Hematopoietic multipotent progenitor cell treated with erythropoietin and hydrocortisone succinate and interleukin-3 and kit ligand, for 4 days (in vitro differentiated cells): Measurements from ENCODE around the gene TNRC6C.
A peak's percentile ranks its signal among the peaks of the same experiment; 100 is the strongest.

Source experiments
- DNase-seq: peaks from one replicate; pipeline ENCODE4 v3.0.0-alpha.2; 2015

Gene TNRC6C, protein sequence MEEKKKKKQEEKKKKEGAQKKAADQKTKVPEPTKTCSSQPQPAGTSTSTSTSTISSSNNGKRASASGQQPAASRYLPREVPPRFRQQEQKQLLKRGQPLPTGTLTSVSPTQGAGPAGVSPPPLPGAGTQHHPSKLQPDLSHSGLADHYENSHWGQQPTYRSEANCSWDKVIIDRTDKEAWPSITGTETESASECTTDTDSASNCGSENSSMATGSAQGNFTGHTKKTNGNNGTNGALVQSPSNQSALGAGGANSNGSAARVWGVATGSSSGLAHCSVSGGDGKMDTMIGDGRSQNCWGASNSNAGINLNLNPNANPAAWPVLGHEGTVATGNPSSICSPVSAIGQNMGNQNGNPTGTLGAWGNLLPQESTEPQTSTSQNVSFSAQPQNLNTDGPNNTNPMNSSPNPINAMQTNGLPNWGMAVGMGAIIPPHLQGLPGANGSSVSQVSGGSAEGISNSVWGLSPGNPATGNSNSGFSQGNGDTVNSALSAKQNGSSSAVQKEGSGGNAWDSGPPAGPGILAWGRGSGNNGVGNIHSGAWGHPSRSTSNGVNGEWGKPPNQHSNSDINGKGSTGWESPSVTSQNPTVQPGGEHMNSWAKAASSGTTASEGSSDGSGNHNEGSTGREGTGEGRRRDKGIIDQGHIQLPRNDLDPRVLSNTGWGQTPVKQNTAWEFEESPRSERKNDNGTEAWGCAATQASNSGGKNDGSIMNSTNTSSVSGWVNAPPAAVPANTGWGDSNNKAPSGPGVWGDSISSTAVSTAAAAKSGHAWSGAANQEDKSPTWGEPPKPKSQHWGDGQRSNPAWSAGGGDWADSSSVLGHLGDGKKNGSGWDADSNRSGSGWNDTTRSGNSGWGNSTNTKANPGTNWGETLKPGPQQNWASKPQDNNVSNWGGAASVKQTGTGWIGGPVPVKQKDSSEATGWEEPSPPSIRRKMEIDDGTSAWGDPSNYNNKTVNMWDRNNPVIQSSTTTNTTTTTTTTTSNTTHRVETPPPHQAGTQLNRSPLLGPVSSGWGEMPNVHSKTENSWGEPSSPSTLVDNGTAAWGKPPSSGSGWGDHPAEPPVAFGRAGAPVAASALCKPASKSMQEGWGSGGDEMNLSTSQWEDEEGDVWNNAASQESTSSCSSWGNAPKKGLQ (N-terminal part only)

DNA sequence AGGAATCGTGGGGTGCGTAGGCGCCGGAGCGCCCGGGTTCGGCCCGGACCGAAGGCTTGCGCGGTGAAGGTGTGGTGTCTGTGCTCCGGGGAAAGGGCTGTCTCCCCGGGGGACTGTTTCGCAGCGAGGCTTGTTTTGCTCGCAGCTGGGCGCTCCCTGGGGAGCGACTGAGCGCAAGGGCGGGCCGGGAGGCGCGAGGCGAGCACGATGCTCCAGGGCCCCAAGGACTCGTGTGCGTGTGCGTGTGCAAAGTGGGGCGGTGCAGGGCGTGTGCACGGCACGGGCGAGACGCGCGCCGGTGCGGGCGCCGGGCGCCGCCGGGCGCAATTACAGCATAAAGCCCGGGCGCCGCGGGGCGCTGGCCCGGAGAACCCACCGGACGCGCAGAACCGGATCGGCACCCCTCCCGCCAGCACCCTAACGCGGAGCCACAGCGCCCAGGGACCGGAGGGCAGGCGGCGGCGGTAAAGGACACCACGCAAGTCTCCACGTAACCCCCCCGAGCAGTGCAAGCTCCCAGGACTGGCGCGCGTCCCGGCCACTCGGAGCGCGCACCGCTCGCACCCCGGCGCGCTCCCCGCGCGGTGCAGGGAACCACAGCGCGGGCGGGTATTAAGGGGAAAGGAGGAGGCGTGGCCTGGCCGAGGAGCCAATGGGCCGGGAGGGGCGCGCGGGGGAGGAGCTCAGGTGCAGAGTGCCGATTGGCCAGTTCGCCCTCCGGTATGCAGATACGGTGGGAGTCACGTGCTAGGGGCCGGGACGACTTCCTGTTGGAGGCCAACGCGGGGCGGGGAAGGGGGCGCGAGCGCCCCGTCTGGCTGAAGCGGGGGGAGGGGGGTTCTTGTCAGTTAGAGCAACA lies at the start of gene TNRC6C:
TNRC6C (plus strand) TSS at position 847 of the 859 bp plus-strand sequence. CDS start 45,504 bp downstream, outside the sequence.
- DNase-seq: peak; percentile 100

- DNase-seq: no peak
Measured at GRCh38 chr17:77909236-77909635, 49.3 kb upstream of the TNRC6C start.

DNA sequence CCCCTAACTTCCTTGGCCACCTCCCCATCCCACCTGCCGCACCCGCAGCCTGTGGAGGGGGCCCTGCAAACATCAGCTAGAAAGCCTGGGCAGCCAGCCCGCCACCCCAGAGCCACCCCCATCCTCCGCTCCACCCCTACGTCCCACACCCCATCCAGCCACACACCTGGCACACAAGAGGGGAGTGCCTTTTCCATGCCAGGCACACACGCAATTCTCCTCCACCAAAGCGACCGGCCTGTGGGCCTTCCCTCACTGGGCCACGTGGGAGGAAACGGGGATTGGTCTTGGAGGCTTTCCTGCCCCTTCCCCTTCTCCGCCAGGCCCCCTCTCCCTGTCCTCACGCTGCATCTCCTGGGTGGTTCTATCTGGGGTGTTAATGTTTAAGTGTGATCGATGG lies 48.7 kb upstream of the TNRC6C start:
- no peak for DNase-seq

- no peak for DNase-seq
Measured at GRCh38 chr17:77914385-77915254, 43.9 kb upstream of the TNRC6C start.

- no peak for DNase-seq
Measured at GRCh38 chr17:77915594-77916021, 42.9 kb upstream of the TNRC6C start.

DNA sequence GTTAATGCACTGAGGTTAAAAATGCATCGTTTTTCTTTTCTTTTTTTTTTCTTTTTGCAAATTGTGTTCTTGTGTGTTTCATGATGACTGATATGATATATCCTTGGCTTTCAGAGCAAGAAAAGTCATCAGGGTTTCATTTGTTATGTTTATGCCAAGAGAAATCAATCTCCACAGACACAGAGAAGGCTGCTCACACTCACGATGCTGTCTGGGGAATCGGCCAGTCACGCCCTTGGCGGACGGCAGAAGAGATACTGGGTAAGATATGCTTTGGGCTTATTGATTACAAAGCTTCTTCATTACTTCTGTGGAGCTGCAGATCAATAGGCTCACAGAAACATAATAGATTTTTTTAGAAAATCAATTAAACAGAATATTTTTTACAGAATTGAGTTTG lies 42.2 kb upstream of the TNRC6C start:
- DNase-seq: no peak

DNA sequence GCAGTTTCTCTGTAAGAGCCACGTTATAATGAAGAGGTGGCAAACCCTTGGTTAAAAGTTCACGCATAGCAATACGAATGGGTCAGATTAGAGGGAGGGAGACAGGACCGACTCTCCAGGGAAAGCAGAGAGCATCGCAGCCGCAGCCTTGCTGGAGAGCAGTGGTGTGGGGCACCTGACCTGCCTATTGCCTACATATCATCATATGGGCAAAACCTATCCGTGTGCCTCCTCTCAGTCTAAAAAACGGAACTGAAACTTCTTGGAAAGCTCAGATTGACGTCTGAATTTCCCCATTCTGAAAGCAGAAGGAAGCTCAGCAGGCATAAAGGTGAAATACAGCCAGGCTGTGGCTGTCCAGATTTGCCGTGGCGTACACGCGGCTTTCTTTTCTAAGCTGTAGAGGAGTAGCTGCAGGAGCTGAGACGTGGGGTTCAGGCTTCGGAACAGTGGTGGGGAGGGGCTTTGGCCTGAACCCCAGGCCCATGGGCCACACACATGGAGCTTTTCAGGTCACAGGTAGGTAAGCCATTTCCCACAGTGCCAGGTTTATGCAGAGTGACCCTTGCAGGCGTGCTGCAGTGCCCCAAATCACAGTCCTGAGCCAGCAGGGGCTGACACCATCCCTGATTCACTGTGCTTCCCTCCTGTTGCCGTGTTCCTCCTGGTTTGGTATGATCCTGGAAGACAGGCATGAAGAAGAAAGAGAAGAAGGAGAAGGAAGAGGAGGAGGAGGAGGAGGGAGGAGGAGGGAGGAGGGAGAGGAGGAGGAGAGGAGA lies 41.6 kb upstream of the TNRC6C start:
- peak; percentile 63 for DNase-seq

DNA sequence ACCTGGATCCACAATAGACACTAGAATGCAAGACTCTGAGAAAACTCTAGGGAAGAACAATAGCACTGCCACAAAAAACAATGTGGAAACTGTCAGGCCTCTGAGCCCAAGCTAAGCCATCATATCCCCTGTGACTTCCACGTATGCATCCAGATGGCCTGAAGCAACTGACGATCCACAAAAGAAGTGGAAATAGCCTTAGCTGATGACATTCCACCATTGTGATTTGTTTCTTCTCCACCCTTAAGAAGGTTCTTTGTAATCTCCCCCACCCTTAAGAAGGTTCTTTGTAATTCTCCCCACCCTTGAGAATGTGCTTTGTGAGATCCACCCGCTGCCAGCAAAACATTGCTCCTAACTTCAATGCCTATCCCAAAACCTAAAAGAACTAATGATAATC lies 39.2 kb upstream of the TNRC6C start:
- DNase-seq: no peak

GRCh38 chr17:77923135-77923534 lies 35.4 kb upstream of the TNRC6C start:
- no peak for DNase-seq

DNA sequence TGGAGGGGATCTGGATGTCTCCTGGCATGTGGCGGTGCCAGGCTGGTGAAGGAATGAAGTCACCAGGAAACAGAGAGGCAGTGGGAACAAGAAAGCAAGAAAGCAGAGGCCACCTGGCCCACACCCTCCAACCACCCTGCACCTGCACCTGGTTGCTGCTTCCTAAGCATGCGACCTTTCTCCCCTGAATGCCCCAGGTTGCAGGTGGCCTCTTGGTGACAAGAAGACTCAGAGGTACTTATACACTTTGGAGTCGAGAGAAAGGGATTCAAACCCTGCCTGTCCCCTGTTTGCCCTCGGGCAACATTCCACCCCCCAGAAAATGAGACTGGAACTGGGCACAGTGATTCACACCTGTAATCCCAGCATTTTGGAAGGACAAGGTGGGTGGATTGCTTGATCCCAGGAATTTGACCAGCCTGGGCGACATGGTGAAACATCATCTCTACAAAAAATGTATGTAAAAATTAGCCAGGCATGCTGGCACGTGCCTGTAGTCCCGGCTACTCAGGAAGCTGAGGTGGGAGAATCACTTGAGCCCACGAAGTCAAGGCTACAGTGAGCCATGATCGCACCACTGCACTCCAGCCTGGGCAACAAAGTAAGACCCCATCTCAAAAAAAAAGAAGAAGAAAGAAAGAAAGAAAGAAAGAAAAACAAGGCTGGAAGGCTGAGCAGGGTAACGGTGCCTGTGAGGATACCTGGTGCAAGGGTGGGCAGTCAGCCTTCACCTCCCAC lies 34.6 kb upstream of the TNRC6C start:
- DNase-seq: no peak

GRCh38 chr17:77924757-77925336 lies 33.7 kb upstream of the TNRC6C start:
- peak; percentile 88 for DNase-seq

GRCh38 chr17:77925831-77926543 lies 32.5 kb upstream of the TNRC6C start:
- no peak for DNase-seq

DNA sequence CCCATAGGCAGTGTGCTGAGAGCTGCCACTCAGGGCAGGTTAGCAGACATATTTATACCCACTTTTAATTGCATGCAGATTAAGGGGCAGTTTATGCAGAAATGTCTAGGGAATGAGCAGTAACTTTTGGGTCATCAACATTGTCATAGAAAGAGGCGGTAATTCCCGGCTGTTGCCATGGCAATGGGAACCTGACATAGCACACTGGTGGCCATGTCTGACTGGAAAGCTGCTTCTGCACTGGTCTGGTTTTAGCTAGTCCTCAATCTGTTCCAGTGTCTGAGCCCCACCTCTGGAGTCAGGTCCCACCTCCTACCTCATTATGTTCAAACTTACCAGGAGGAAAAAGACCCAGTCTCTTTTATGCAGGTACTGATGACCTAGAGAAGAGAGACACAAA lies 31.5 kb upstream of the TNRC6C start:
- DNase-seq: no peak

DNA sequence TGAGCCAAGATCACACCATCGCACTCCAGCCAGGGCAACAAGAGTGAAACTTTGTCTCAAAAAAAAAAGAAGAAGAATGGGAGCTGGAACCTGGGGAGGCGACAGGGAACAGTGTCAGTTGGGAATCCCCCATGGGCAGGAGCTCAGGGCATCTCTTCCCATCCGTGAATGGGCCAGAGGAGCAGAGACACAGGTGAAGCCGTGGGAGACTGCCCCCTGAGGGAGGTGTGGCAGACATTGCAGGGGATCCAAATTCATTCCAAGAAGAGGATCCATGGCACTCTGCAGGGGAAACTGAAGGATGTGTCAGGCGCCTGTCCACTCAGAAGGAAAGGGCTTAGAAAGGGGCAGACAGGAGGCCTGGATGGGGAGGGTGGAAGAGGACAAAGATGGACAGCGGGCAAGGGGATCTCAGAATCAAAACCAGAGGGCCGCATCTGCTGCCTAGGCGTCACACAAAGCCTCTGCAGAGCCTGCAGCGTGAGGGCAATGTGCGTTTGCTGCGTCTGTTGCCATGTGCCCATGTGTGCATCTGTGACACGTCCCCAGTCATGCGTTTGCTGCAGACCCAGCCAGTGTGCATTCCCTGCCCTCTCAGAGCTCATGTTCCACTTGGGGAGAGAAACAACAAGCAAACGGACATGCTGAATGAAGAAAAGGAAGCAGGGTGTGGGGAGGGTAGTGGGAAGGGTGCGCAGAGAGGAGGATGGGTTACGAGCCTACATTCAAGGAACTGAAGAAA lies 30.6 kb upstream of the TNRC6C start:
- no peak for DNase-seq

DNA sequence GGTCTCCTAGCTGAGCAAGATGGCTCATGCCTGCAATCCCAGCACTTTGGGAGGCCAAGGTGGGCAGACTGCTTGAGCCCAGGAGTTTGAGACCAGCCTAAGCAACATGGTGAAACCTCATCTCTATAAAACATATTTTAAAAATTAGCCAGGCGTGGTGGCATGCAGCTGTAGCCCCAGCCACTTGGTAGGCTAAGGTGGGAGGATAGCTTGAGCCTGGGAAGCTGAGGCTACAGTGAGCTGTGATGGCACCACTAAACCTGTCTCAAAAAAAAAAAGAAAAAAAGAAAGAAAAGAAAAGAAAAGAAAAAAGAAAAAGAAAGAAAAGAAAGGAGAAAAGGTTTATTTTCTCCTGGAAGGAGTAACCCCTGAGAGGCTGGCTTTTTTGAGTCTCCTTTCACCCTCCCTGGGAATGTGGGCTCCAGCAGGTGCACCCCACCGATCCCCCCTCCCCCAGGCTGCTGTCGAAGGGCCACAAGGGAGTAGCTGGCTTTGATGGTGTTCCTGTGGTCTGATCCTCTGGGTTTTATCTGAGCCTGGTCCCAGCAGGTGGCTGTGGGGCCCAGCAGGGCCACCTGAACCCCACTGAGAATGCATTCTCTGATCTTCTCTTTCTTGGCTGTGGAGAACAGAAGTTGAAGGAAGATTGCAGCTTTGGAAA lies 29.9 kb upstream of the TNRC6C start:
- DNase-seq: no peak

GRCh38 chr17:77929180-77929564 lies 29.3 kb upstream of the TNRC6C start:
- DNase-seq: no peak

DNA sequence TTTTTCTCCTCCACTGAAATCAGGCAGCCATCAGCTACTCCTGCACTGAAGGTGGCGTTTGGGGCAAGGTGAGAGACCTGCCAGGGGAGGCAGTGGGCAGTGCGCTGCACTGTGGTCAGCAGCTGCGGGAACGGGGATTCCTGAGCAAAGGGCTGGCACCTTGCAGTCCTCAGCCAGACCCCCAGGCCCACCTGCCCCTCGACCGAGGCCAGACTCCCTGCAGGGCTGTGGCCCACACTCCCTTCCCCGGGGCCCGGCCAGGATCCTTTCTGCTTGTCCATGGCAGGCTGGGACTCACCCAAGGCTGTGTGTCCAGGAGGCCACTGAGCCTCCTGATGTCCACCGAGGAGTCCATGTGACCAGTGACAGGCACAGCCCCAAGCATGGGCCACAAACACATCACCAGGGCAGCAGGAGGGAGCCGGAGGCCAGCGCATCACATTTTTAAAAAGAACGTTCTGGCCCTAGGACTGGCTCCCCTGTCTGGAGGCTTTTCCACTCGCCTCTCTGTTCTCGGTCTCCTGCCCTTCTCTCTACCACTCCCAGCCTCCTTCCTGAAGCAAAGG lies 28.5 kb upstream of the TNRC6C start:
- no peak for DNase-seq
